DOHH2 (cell line): ENCODE measurements around the gene PRR15L.

Source experiments
- H3F3A ChIP-seq: fragments of 200-600 bp; sonication (generic), shearing (Covaris generic); 2 replicates; pipeline ENCODE4 v1.6.0; 2016; ENCODE audit warnings: antibody characterized with exemption, mild to moderate bottlenecking; ENCODE audit not compliant: control insufficient read depth, insufficient read depth
- H3K27ac ChIP-seq: fragments of 200-600 bp; sonication (generic); 2 replicates; pipeline ENCODE4 v1.5.1; 2014; ENCODE audit warnings: low read depth, mild to moderate bottlenecking, low read length, moderate library complexity
- H3K27me3 ChIP-seq: fragments of 200-600 bp; sonication (generic); 2 replicates; pipeline ENCODE4 v1.6.1; 2014; ENCODE audit warnings: mild to moderate bottlenecking, low read length, mixed read lengths; ENCODE audit not compliant: control insufficient read depth
- H3K36me3 ChIP-seq: fragments of 200-600 bp; sonication (generic); 2 replicates; pipeline ENCODE4 v1.6.1; 2014; ENCODE audit warnings: mild to moderate bottlenecking, low read length, moderate library complexity, mixed read lengths; ENCODE audit not compliant: control insufficient read depth
- H3K4me1 ChIP-seq: fragments of 200-600 bp; sonication (generic); 2 replicates; pipeline ENCODE4 v1.6.1; 2014; ENCODE audit warnings: mild to moderate bottlenecking, low read length, mixed read lengths; ENCODE audit not compliant: control insufficient read depth
- H3K4me2 ChIP-seq: fragments of 200-600 bp; sonication (generic); 2 replicates; pipeline ENCODE4 v1.6.0; 2014; ENCODE audit warnings: mild to moderate bottlenecking, low read length, moderate library complexity
- H3K4me3 ChIP-seq: fragments of 200-600 bp; sonication (generic); 2 replicates; pipeline ENCODE4 v1.5.1; 2014; ENCODE audit warnings: mild to moderate bottlenecking, low read length, mixed read lengths
- H3K79me2 ChIP-seq: fragments of 200-600 bp; sonication (generic); 2 replicates; pipeline ENCODE4 v1.6.1; 2014; ENCODE audit warnings: mild to moderate bottlenecking, low read length, mixed read lengths; ENCODE audit not compliant: control insufficient read depth
- H3K9me2 ChIP-seq: fragments of 200-600 bp; sonication (generic); replicated peaks from 2 replicates; pipeline ENCODE4 v1.6.1; 2014; ENCODE audit warnings: mild to moderate bottlenecking, low read length, mixed read lengths; ENCODE audit not compliant: control insufficient read depth
- H3K9me3 ChIP-seq: fragments of 200-600 bp; sonication (generic); 2 replicates; pipeline ENCODE4 v1.6.1; 2014; ENCODE audit warnings: antibody characterized with exemption, low read length, mixed read lengths; ENCODE audit not compliant: control insufficient read depth, insufficient read depth
- H4K20me1 ChIP-seq: fragments of 200-600 bp; sonication (generic); 2 replicates; pipeline ENCODE4 v1.6.0; 2014; ENCODE audit warnings: low read depth, mild to moderate bottlenecking, antibody characterized with exemption, low read length, moderate library complexity; ENCODE audit not compliant: control insufficient read depth, insufficient read depth
- EZH2phosphoT487 ChIP-seq: fragments of 200-600 bp; sonication (generic); IDR thresholded peaks from 2 replicates; pipeline ENCODE4 v1.6.1; 2017; ENCODE audit warnings: borderline replicate concordance, mild to moderate bottlenecking, antibody characterized with exemption, low read length, moderate library complexity, mixed read lengths
- TF ChIP-seq, protein P1 (sequence below): fragments of 200-600 bp; sonication (generic); IDR thresholded peaks from one replicate; pipeline ENCODE4 v1.5.1; 2014; ENCODE audit warnings: antibody characterized with exemption, mild to moderate bottlenecking, low read depth, low read length; ENCODE audit not compliant: poor library complexity, severe bottlenecking

The PRR15L gene

GRCh38 chr17:47969930-47970724 is 12.4 kb upstream of the PRR15L start:
- no peaks in the 10 kb centered on the region; the same call in 1 of the 2 replicates for H3F3A ChIP-seq
- H4K20me1 ChIP-seq: no peaks in the 10 kb centered on the region
- peak overlapping the region; percentile 85 for H3K4me2 ChIP-seq
- H3K9me2 ChIP-seq: no peaks in the 10 kb centered on the region
- peak overlapping the region; percentile 70 for H3K4me3 ChIP-seq
- no peak for TF ChIP-seq EZH2phosphoT487
- TF ChIP-seq, protein P1, sequence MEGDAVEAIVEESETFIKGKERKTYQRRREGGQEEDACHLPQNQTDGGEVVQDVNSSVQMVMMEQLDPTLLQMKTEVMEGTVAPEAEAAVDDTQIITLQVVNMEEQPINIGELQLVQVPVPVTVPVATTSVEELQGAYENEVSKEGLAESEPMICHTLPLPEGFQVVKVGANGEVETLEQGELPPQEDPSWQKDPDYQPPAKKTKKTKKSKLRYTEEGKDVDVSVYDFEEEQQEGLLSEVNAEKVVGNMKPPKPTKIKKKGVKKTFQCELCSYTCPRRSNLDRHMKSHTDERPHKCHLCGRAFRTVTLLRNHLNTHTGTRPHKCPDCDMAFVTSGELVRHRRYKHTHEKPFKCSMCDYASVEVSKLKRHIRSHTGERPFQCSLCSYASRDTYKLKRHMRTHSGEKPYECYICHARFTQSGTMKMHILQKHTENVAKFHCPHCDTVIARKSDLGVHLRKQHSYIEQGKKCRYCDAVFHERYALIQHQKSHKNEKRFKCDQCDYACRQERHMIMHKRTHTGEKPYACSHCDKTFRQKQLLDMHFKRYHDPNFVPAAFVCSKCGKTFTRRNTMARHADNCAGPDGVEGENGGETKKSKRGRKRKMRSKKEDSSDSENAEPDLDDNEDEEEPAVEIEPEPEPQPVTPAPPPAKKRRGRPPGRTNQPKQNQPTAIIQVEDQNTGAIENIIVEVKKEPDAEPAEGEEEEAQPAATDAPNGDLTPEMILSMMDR: no peak
- H3K4me1 ChIP-seq: peaks cover 26% of the 10 kb centered on the region
- H3K36me3 ChIP-seq: peaks cover 27% of the 10 kb centered on the region
- H3K79me2 ChIP-seq: peaks cover 22% of the 10 kb centered on the region
- H3K27me3 ChIP-seq: no peaks in the 10 kb centered on the region
- H3K9me3 ChIP-seq: no peaks in the 10 kb centered on the region
- H3K27ac ChIP-seq: no peak overlapping the region

DNA sequence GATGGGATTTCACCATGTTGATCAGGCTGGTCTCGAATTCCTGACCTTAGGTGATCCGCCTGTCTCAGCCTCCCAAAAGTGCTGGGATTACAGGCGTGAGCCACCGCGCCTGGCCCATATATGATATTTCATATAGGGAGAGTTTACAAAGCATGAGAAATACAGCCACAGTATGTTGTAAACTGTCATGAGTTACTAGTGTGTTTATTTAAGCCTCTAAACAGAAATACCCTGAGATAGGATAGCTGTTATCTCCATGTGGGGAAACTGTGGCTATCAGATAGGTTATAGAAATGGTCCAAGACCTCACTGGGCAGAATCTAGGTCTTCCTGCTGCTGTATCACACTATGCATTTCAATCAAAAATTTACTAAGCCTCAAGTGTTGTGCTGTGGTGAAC is 11.2 kb upstream of the PRR15L start:
- H4K20me1 ChIP-seq: no peaks in the 10 kb centered on the region
- peaks cover 16% of the 10 kb centered on the region for H3K36me3 ChIP-seq
- H3K4me2 ChIP-seq: no peak overlapping the region
- H3F3A ChIP-seq: no peaks in the 10 kb centered on the region; the same call in 1 of the 2 replicates
- H3K27ac ChIP-seq: no peak overlapping the region
- no peaks in the 10 kb centered on the region for H3K9me2 ChIP-seq
- H3K4me3 ChIP-seq: no peak overlapping the region
- no peaks in the 10 kb centered on the region; the same call in 1 of the 2 replicates for H3K27me3 ChIP-seq
- no peaks in the 10 kb centered on the region for H3K9me3 ChIP-seq
- peaks cover 22% of the 10 kb centered on the region for H3K79me2 ChIP-seq
- peaks cover 26% of the 10 kb centered on the region for H3K4me1 ChIP-seq
- TF ChIP-seq EZH2phosphoT487: no peak
- TF ChIP-seq, protein P1: no peak

- H4K20me1 ChIP-seq: no peaks in the 10 kb centered on the region
- no peak overlapping the region for H3K4me2 ChIP-seq
- H3K27ac ChIP-seq: no peak overlapping the region
- no peaks in the 10 kb centered on the region for H3K9me2 ChIP-seq
- TF ChIP-seq, protein P1: no peak
- no peak for TF ChIP-seq EZH2phosphoT487
- no peak overlapping the region for H3K4me3 ChIP-seq
- H3F3A ChIP-seq: no peaks in the 10 kb centered on the region
- no peaks in the 10 kb centered on the region for H3K9me3 ChIP-seq
- H3K79me2 ChIP-seq: peaks cover 18% of the 10 kb centered on the region
- no peaks in the 10 kb centered on the region; the same call in 1 of the 2 replicates for H3K27me3 ChIP-seq
- peaks cover 23% of the 10 kb centered on the region for H3K4me1 ChIP-seq
- H3K36me3 ChIP-seq: peaks cover 5% of the 10 kb centered on the region
Measured at GRCh38 chr17:47967607-47968252, 10.0 kb upstream of the PRR15L start.
